HG03575 (cell line): Measurements from ENCODE around the gene RERE.

Source experiments
- ATAC-seq: cut with Tn5 transposase; IDR thresholded peaks from one replicate; pipeline ENCODE4 v1.9.1; 2021; ENCODE audit not compliant: unreplicated experiment, insufficient number of reproducible peaks, low FRiP score; ENCODE audit errors: extremely low read depth

RERE gene

DNA sequence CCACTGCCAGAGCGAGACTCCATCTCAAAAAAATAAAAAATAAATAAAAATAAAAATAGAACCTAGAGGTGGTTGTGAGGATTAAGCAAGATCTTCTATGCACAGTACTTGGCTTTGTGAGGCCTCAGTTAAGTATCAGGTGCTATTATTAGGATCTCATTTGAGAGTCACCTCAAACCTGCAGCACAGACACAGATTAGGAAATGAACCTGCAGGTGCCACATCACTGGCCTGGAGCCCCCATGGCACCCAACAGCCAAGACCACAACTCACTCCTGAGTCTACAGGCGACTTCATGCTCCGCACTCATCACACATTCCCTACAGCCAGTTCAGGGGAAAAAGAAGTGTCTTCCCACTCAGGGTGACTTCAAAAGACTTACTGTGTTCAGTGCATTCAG lies 322.8 kb downstream of the RERE start:
- ATAC-seq, result no peak

DNA sequence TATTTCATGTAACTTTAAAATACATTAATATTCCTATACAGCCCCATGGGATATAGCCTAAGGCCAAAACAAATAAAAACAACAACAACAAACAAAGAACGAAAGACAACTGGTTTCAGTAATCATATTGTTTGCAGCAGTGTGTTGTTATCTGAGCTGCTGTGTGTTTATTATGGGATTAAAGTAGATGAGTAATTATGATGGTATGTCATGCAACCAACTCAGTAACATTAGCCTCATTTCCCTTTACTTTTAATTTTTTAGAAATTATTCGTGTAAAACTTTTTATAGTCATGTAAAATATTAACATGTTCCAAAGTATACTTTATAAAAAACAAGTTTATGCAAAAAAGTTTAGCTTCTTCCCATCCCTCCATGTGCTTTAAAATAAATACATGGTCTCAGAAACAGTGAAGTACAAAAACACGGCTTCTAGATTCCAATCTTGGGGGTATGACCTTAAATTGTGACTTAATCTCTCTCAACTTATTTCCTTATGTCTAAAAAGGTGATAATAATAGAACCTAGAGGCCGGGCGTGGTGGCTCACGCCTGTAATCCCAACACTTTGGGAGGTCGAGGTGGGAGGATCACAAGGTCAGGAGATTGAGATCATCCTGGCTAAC lies 323.4 kb downstream of the RERE start:
- ATAC-seq, result no peak

DNA sequence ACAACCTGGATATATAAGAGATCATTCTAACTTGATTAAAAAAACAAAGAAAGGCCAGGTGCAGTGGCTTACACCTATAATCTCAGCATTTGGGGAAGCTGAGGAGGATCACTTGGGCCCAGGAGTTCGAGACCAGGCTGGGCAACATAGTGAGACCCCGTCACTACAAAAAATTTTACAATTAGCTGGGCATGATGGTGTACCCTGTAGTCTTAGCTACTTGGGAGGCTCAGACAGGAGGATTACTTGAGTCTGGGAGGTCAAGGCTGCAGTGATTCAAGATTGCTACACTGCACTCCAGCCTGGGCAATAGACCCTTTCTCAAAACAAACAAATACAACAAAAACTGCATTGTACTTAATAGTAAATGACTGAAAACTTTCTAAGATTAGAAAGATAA lies 330.2 kb downstream of the RERE start:
- no peak for ATAC-seq

DNA sequence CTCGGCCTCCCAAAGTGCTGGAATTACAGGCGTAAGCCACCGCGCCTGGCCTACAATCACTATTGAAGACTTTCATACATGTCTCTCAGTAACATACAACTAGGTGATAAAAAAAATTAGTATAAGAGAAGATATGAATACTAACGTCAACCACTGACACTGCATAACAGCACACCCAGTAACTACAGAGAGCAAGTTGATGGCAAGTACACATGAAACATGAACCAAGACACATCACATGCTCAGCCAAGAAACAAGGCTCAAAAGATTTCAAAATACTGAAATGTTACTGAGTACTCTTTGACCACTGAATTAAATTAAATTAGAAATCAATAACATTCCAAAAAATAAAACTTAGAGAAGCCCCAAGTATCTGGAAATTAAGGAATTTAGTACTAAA lies 331.4 kb downstream of the RERE start:
- no peak for ATAC-seq

DNA sequence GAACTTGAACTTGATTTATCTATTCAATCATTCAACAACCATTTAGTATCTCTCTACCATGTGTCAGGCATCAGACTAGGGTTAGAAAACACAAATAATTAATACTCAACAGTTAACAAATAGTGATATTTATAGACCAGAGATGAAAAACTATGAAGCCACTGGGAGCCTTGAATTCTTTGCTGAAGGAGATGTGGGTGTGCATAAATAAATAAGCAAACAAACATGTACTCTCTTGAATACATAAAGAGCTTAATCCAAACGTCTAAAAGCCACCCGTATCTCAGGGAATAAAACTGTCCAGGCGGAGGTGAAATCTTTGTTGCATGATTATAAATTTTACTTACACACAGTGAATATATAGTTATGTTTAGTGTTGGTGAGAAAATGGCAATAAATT lies 333.9 kb downstream of the RERE start:
- no peak for ATAC-seq

DNA sequence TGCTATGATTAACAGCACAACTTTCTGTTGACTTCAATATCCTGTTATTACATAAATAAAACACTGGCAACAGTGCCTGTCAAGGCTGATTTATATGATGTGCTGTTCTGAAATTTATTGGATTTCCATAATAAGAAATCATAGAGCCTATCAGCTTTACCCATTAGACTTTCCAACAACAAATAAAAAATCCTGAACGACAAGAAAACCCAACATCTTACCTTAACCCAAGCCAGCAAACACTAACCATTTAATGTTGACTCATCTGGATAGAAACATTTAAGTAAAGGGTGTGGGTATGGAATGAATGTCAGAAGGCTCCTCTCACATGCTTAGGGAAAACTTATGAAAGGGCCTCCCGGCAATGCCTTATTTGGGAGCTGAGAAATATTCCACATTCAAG lies 334.5 kb downstream of the RERE start:
- ATAC-seq, result no peak

DNA sequence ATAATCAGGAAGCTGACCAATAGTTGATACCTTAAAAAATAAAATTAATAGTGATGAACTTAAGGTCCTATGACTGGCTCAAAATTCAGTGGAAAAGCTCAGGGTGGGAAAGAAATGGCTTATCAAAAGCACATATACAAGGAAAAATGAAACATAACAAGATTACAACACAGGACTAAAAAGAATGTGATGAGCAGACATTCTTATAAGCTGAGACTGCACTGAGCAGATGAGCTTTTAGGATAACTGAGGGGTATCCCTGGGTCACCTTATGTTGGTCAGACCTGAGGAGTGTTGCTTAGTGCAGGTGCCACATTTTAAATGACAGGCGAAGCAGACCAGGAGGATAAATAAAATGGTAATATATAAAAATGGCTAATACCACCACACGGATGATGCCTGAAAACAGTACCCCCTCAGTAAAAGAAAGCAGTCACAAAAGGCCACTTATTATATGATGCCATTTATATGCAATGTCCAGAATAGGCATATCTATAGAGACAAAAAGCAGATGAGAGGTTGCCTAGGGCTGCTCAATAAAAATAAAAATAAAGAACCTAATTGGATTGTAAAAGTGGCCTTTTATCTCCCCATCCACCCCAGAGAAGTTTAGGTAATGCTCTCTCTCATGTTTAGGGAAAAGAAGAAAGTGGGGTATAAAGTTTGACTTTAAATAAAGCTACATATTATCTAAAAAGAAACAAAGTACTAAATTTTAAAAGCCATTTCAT lies 335.6 kb downstream of the RERE start:
- no peak for ATAC-seq

DNA sequence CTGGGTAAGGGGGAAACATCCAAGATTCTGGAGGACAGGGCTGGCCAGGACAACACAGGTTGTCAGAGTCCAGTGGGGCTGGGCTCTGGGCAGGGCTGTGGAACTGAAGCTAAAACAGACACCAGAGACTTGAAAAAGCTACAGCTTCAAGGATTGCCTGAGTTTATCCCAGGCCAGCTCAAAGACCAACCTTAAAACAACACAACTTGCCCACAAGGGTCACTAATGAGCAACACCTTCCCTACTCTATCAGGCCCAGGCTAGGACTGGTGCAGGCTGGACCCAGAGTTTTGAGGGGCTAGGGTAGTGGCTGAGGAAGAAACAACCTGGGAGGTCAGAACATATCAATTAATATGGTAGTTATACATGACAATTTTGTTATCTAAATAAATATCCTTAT lies 338.9 kb downstream of the RERE start:
- no peak for ATAC-seq

DNA sequence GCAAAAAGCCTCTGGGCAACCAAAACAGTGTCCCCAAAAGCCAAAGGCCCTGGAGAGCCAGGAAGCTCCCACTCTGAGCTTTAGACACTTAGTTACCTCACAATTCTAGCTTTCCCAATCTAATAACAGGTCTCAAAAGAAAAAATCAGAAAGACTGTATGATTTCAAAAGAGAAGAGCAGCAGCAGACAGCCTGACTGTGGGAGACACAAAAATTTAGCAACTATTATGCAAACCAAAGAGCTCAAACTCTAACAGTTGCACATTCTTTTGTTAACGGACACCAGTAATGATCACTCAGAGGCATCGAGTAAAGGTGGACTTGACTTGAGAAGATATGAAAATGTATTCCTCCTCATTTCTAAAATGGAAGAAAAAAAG lies 339.5 kb downstream of the RERE start:
- no peak for ATAC-seq

DNA sequence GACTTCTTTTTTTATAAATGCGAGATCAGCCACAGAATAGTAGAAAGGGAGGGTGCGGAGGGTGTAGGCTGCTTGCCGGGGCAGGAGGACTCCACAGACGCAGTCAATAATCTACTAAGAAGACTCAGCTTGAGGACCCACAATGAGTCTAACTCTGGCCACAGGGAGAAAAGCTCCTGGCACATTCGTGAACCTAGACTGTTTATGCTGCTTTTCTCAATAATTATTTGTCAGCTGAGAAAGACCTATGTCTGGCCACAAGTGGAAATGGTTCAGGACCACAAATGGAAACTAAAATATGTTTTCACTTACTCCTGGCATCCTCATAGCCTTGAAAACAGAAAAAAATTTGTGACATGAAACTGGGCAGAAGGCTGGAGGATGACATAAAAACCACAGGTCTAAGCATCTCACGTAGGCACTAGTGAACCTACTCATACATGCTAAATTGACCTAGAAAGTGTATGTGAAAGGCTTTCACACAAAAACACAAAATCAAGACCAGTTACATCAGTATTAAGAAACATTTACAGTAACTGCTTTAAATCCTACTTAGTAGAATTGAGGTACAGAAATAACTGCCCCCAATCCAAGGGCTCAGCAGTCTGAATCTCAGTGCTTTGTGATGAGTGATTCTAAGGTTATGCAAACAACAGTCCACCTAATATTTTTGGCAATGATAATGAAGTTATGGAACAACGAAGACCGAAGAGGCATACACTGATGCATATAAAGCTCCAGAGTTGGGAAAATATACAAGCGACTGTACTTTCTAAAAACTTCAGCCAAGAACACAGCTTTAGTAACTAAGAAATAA lies 340.1 kb downstream of the RERE start:
- ATAC-seq, result no peak

DNA sequence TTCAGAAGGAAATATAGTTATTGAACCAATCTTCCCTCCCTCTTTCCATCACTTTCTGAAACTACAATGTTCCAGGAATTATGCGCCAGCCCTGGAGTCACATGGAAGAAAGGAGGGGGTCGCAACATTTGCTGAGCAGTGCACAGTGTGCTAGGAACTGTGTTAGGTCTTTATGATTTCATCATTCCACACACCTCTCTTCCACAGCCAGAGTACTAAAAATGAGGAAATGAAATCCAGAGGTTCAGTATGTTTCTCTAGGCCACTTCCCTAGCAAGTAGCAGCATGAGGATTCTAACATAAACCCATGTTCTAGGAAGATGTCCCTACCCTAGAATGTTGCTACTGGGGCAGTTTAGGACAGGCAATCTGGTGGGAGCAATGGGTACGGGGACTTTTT lies 341.4 kb downstream of the RERE start:
- ATAC-seq, result no peak

DNA sequence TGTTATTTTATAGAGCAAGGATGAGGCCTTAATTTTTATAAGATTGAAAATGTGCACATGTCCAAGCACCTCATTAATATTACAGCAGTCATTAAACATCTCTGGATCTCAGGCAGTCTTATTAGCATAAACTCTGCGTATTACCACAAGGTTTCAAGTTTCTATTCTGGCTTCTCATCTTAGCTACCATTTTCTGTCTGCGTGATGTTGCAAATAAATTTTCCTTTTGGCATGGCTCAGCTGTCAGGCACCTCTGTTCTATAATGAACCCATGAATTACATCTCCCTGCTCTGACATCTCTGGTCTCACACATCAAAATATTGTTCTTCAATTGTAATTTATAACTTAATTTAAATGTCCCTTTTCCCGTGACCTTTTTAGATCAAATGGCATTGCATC lies 343.1 kb downstream of the RERE start:
- no peak for ATAC-seq

DNA sequence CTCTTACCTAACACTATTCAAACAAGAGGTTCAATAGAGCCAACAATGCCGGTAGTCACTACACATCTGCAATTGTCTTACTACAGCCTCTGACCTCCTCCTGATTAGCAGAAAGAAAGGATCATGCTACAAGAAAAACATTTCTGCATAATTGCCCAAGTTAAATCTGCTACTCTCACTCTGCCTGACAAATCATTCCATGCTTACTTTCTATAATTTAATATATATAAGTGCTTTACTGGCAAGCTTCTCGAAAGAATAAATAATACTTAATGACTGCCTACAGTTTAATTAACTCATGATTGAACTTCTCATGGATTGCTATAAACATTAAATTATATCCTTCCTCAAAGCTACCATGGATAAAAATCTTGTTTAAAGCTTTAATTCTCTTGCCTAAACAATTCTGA lies 343.5 kb downstream of the RERE start:
- no peak for ATAC-seq

DNA sequence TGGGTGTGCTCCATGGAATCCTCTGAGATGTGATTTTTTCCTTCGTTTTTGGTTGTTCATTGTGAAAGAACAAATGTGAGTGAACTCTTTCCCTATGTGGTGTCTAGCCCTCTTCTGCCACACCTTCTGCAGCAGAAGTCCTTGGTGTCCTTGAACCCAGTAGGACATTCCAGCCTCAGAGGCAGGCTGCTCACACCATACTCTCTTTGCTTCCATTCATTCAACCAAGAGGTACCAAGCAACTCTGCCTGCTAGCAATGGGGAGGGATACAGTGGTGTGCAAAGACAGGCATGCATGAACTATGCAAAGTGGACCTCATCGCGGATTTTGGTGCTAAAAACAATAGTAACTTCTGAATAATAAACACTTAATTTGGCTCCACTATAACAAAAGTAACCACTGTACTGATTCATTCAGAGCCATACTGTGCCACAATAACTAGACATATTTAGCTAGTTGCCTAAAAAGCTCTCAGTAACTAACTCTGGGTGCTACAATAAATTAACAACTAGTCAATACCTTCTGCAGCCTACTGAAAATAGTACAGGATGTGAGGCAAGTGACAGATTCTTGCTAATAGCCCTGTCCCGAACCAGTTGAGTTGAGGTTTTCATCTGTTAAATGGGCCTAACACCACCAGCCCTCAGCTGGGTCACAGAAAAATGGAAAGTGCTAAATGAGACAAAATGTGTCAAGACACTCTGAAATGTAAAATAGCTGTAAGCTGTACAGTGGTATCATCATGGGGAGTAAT lies 344.1 kb downstream of the RERE start:
- ATAC-seq, result no peak

DNA sequence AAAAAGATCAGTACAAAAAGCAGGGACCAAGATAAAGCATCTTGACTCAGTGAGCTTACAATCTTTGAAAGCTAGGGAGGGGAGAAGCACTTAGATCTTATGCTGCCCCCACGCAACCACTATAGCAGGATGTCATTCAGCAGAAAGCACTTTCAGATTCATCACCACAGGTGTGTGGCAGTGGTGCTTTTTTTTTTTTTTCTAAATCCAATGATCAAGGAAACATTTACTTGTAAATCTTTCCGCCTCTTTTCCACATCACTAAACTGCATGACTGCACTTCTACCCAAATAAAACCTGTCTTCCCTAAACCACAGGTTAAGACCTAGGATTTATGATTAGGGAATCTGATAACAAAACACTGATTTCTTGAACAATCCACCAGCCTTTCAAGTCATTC lies 344.8 kb downstream of the RERE start:
- no peak for ATAC-seq

DNA sequence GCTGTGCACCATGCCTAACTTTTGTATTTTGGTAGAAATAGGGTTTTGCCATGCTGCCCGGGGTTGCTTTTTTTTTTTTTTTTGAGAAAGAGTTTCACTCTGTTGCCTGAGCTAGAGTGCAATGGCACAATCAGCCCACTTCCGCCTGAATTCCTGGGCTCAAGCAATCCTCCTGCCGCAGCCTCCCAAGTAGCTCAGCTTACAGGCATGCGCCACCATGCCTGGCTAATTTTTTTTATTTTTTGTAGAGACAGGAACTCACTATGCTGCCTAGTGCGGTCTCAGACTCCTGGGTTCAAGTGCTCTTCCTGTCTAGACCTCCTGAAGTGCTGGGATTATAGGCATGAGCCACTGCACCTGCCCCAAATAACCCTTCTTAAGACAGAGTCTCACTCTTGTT lies 346.0 kb downstream of the RERE start:
- ATAC-seq, result no peak

DNA sequence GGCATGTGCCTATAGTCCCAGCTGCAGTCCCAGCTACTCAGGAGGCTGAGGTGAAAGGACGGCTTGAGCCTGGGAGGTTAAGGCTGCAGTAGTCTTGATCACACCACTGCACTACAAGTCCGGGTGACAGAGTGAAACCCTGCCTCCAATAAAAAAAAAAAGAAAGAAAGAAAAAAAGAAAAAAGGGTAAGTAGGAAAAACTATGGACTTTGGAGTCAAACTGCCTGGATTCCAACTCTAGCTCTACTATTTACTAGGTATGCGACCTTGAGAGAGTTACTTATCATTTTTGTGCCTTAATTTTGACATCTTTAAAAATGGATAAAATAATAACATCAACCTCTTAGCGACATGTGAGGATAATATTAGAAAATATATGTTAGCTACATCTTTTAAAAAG lies 348.7 kb downstream of the RERE start:
- ATAC-seq, result no peak

DNA sequence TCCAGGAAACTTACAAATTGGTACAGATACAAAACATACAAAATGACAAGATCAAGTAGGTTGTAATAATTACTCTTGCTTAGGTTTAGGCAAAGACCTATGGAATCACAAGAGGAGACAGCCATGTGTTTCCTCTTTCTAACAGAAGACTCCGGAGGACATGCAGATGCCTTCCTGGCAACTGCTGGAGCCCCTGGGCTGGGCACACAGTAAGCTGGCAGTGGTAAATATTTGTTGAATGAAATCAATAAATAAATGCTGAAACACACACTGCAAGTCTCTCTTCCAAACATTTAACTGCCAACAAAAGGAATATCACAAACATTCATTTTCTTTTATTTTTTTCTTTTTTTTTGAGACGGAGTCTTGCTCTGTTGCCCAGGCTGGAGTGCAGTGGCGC lies 350.1 kb downstream of the RERE start:
- ATAC-seq, result no peak

DNA sequence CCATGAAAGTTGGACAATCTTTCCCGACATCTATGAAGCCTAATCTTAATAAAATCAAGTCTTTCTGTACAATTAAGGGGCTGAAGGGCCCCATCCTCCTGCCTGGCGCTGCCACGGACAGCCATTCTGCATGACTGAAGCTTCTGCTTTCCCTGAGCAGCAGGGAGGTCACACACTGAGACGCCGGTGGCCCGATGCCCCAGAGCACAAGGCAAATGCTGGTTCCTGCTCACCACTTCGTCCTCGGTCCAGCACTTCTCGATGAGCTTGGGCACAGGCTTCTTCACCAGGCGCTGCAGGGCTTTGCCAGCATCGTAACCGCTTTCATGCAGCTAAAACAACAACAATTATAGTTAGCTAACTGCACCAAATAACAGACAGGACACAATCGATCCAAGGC lies 351.7 kb downstream of the RERE start:
- ATAC-seq, result no peak

DNA sequence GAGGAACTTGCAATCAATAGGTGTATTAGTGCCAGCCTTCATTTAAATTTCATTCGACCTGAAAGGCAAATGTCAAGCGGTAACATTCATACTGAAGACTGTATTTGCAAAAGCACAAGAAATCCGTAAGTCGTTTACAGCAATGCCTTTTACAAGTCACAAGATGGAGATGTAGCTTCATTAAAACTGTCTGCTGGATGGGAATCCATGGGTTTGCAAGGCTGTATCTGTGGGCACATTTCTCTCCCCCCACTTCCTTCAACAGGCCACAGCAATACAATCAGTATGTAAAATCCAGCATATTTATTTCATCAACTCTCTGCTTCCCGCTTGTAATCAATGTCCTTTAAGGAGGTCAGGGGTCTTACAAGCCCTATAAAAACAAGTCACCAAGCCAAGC lies 352.4 kb downstream of the RERE start:
- ATAC-seq, result no peak
